Omental fat pad (tissue), 4 donors: Measurements from ENCODE around the gene MUS81. TPM values are rescaled to one million over a fixed set of nuclear protein-coding genes. Genes with fewer than 3 reads are reported as not detected.
"Not testable (repeated sequence)": the region's sequence is repeated elsewhere in the genome, so short reads cannot be mapped to it uniquely, and the experiment has no call there.

Experiments used
- ATAC-seq: fragments of 150-250 bp; one replicate; pipeline ENCODE4 v1.9.1; 2016; ENCODE audit warnings: mild to moderate bottlenecking, moderate library complexity; ENCODE audit not compliant: low FRiP score
- DNase-seq: peaks from one replicate; pipeline ENCODE4 v3.0.0-alpha.2; 2019; ENCODE audit warnings: low spot score
- CTCF ChIP-seq, 3 donors: fragments of 450-650 bp; IDR thresholded peaks; one replicate each; pipeline ENCODE4 v1.5.1; 2016 to 2017; ENCODE audit warnings: antibody characterized with exemption in 3 of 3, mild to moderate bottlenecking in 3 of 3, moderate library complexity in 2 of 3
- total RNA-seq, 4 donors: library from RNA; depleted of rRNA; stranded (reverse); fragments of >200 nt; gene quantifications; one replicate each; pipeline ENCODE4 v1.1.0, GENCODE V29; 2016

Gene MUS81
- total RNA-seq, 4 donors from 2014 or later = 25.9 to 60.8 (median 28.8) TPM

- TF ChIP-seq CTCF (IDR thresholded peaks at IDR 0.05) = no peak
- DNase-seq (no peak), ATAC-seq (no peak)
These were observed 42.9 kb upstream of the MUS81 start for GRCh38 chr11:65817312-65817834.

GRCh38 chr11:65817835-65818680 lies 42.2 kb upstream of the MUS81 start:
- peak in 2 of 3 donors; percentile 86 to 91 for TF ChIP-seq CTCF (IDR thresholded peaks at IDR 0.05)
- DNase-seq (peak; percentile 98), ATAC-seq (peak; percentile 93)

- DNase-seq = no peak
- no peak for TF ChIP-seq CTCF (IDR thresholded peaks at IDR 0.05)
- ATAC-seq = no peak
These were observed 39.1 kb upstream of the MUS81 start for GRCh38 chr11:65821107-65821506.

GRCh38 chr11:65822776-65823528 lies 37.3 kb upstream of the MUS81 start:
- TF ChIP-seq CTCF (IDR thresholded peaks at IDR 0.05) = no peak
- ATAC-seq (no peak), DNase-seq (no peak)

GRCh38 chr11:65826984-65827735 lies 33.1 kb upstream of the MUS81 start:
- no peak for TF ChIP-seq CTCF (IDR thresholded peaks at IDR 0.05)
- DNase-seq = no peak
- ATAC-seq = no peak

GRCh38 chr11:65829459-65829858 lies 30.8 kb upstream of the MUS81 start:
- DNase-seq (no peak), ATAC-seq (no peak)
- no peak for TF ChIP-seq CTCF (IDR thresholded peaks at IDR 0.05)

GRCh38 chr11:65832231-65832630 lies 28.0 kb upstream of the MUS81 start:
- ATAC-seq, DNase-seq: not testable (repeated sequence)
